Upper lobe of right lung (tissue), 1 donor: Measurements from ENCODE around the gene STAB2. TPM values are rescaled to one million over a fixed set of nuclear protein-coding genes. Genes with fewer than 3 reads are reported as not detected.

Experiments
- ATAC-seq: fragments of 200-7000 bp; cut with Tn5 transposase; one replicate; pipeline ENCODE4 v1.9.1; 2020; ENCODE audit warnings: mild to moderate bottlenecking, moderate library complexity
- DNase-seq: peaks from one replicate; pipeline ENCODE4 v3.0.0-alpha.2; 2020
- H3K27ac ChIP-seq: fragments of 200-600 bp; one replicate; pipeline ENCODE4 v1.8.0; 2022
- H3K27me3 ChIP-seq: fragments of 200-600 bp; one replicate; pipeline ENCODE4 v1.8.0; 2022; ENCODE audit warnings: mild to moderate bottlenecking
- H3K36me3 ChIP-seq: fragments of 200-600 bp; one replicate; pipeline ENCODE4 v1.8.0; 2022
- H3K4me1 ChIP-seq: fragments of 200-600 bp; one replicate; pipeline ENCODE4 v1.8.0; 2022
- H3K4me3 ChIP-seq: fragments of 200-600 bp; one replicate; pipeline ENCODE4 v1.8.0; 2022; ENCODE audit warnings: mild to moderate bottlenecking
- H3K9me3 ChIP-seq: fragments of 200-600 bp; one replicate; pipeline ENCODE4 v1.8.0; 2022
- intact Hi-C: fragments of 100-400 bp; cut with DNase I; formaldehyde crosslinking; loops from one replicate; pipeline ENCODE4 v1.11.0; 2022
- total RNA-seq: library from RNA; stranded (reverse); fragmentation: NEBNext Ultra II Directional; extraction: Animal tissue kit (Norgen Biotek cat#: 25700); gene quantifications from one replicate; pipeline ENCODE4 v1.2.1, GENCODE V29; 2021
- TF ChIP-seq, protein P1 (sequence below): fragments of 200-600 bp; IDR thresholded peaks from one replicate; pipeline ENCODE4 v1.8.0; 2022; ENCODE audit warnings: antibody characterized with exemption
- donor health status: DM: no; HTN: yes; CAD: no; lungs with severe emphysema.

The STAB2 gene
- total RNA-seq, 1 donor from 2014 or later, result 2.6 TPM

DNA sequence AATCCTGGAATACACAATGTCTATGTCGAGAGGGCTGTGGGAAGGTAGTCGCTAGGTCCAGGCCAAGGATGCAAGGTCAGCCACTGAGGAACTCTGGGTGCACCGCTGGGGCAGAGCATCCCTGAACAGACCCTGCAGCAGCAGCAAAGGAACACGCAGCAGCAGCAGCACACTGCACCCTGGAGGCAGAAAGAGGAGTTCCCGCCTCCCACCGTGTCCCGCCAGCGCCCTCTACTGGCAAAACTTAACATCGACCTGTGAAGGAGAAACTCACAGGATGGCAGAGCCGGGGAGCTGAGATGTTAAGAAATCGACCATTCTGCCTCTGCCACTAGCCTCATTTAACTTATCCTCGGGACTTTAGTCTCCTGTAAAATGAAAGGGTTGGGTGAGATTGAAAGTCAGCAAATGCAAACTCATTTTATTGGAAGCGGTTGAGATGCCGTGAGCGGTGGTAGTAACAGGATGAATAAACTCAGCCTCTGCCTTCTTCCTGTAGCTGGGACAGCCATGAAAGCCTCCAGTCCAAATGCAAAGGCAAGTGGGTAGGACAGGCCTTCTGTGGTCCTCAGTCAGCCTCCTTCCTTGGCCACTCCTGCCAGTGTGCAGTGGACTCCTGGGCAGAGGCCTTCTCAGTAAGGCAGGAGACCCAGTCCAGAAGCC lies 45.6 kb downstream of the STAB2 start:
- ATAC-seq (peak; percentile 85), DNase-seq (peak; percentile 68)
- TF ChIP-seq, protein P1, sequence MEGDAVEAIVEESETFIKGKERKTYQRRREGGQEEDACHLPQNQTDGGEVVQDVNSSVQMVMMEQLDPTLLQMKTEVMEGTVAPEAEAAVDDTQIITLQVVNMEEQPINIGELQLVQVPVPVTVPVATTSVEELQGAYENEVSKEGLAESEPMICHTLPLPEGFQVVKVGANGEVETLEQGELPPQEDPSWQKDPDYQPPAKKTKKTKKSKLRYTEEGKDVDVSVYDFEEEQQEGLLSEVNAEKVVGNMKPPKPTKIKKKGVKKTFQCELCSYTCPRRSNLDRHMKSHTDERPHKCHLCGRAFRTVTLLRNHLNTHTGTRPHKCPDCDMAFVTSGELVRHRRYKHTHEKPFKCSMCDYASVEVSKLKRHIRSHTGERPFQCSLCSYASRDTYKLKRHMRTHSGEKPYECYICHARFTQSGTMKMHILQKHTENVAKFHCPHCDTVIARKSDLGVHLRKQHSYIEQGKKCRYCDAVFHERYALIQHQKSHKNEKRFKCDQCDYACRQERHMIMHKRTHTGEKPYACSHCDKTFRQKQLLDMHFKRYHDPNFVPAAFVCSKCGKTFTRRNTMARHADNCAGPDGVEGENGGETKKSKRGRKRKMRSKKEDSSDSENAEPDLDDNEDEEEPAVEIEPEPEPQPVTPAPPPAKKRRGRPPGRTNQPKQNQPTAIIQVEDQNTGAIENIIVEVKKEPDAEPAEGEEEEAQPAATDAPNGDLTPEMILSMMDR, result peak; percentile 56
- Histone ChIP-seq H3K9me3 (no peaks in the 10 kb centered on the region), H3K36me3 (no peaks in the 10 kb centered on the region), H3K4me1 (no peaks in the 10 kb centered on the region), H3K27ac (no peak overlapping the region), H3K27me3 (no peaks in the 10 kb centered on the region), H3K4me3 (no peak overlapping the region)
- intact Hi-C loops, result no loop called here

DNA sequence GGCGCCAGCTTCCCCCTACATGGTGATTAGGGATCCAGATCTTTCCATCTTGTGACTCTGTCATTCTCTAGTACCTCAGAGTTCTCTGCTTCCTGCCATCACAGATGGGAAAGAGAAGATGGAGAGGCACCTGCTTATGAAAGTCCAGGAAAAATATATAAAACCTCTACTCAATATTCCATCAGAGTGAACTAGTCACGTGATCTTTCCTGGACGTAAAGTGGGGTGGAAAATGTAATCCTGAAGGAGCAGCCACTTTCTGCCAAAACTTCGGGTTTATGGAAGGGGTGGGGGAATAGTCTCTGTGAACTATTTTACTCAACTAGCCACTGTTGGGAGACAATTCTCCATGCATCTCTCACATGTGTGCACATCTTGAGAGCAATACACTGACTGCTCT lies 47.7 kb downstream of the STAB2 start:
- H3K27me3 ChIP-seq, result no peaks in the 10 kb centered on the region
- H3K9me3 ChIP-seq, result no peaks in the 10 kb centered on the region
- ATAC-seq (no peak), DNase-seq (no peak)
- TF ChIP-seq, protein P1, result no peak
- H3K4me1 ChIP-seq, result no peaks in the 10 kb centered on the region
- intact Hi-C loops, result no loop called here
- H3K27ac ChIP-seq, result no peak overlapping the region
- H3K4me3 ChIP-seq, result no peak overlapping the region
- no peaks in the 10 kb centered on the region for H3K36me3 ChIP-seq

DNA sequence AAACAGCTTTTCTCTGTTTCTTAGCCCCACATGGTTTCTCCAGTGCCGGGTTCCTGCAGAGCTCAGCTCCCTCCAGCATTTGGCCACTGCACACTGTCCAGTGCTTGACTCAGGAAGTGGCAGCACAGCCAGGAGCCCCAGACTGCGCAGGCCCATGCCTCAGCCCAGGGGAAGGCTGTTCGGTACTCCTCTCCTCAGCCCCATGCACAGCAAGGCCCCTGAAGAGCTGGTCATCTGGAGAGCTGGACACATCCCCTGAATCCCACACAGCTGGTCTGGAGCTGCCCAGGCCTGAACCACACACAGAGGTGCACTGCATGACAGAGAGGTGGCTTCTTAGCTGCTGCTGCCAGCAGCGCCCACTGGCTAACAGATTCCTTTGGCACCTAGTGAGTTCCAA lies 48.3 kb downstream of the STAB2 start:
- no peaks in the 10 kb centered on the region for H3K27me3 ChIP-seq
- ATAC-seq (no peak), DNase-seq (no peak)
- no peaks in the 10 kb centered on the region for H3K4me1 ChIP-seq
- no peaks in the 10 kb centered on the region for H3K36me3 ChIP-seq
- H3K27ac ChIP-seq, result no peak overlapping the region
- TF ChIP-seq, protein P1, result no peak
- no peaks in the 10 kb centered on the region for H3K9me3 ChIP-seq
- H3K4me3 ChIP-seq, result no peak overlapping the region
- intact Hi-C loops, result no loop called here

DNA sequence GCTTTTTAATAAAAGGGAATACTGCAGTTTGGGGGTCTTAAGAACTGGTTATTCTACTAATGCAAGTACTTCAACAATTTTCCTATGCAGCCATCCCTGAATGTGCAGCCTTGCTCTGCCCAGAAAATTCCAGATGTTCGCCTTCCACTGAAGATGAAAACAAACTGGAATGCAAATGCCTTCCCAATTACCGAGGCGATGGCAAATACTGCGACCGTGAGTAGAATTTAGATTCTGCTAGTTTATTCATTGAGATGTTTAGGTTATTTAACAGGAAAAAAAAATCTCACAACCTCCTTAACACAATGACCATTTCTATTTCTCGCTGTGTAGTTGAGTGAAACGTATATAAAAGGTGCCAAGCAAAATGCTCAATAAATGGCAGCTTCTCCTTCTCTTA lies 49.9 kb downstream of the STAB2 start:
- Histone ChIP-seq H3K36me3 (no peaks in the 10 kb centered on the region), H3K4me3 (no peak overlapping the region), H3K27ac (no peak overlapping the region), H3K4me1 (no peaks in the 10 kb centered on the region), H3K9me3 (no peaks in the 10 kb centered on the region), H3K27me3 (no peaks in the 10 kb centered on the region)
- ATAC-seq, result no peak
- intact Hi-C loops, result no loop called here
- no peak for DNase-seq
- TF ChIP-seq, protein P1, result no peak

DNA sequence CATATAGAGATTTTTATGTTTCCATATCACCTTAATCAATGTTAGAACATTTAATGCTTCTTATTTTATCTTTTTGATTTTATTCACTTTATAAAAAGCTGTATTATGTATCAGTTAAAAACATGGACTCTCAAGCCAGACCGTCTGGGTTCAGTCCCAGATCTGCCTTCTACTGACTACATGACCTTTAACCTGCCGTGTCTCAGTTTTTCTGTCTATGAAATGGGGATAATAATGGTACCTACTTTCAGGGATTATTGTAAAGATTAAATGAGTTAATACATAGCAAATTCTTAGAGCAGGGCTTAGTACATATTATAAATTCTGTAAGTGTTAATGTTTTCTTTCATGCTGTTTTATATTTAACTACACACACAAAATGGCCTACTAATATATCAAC lies 50.4 kb downstream of the STAB2 start:
- no peaks in the 10 kb centered on the region for H3K27me3 ChIP-seq
- no peaks in the 10 kb centered on the region for H3K9me3 ChIP-seq
- H3K4me1 ChIP-seq, result no peaks in the 10 kb centered on the region
- DNase-seq (no peak), ATAC-seq (no peak)
- TF ChIP-seq, protein P1, result no peak
- H3K36me3 ChIP-seq, result no peaks in the 10 kb centered on the region
- no peak overlapping the region for H3K4me3 ChIP-seq
- intact Hi-C loops, result no loop called here
- H3K27ac ChIP-seq, result no peak overlapping the region

DNA sequence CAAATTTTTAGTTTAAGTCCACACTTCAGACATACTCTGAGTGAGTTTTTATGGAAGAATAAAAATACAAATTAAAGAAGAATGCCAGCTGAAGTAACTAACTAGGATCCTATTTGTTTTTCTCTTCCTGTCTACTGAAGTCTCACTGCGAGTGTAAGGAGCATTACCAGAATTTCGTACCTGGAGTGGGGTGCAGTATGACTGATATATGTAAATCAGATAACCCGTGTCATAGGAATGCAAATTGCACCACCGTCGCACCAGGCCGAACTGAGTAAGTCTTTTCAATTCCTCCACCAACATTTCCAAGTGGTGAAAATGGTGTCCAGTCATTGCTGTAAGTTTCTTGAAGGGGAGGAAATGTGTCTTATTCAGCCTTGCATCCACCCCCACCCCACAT lies 52.9 kb downstream of the STAB2 start:
- Histone ChIP-seq H3K4me1 (no peaks in the 10 kb centered on the region), H3K27ac (no peak overlapping the region), H3K36me3 (no peaks in the 10 kb centered on the region), H3K27me3 (no peaks in the 10 kb centered on the region), H3K9me3 (no peaks in the 10 kb centered on the region), H3K4me3 (no peak overlapping the region)
- ATAC-seq, result no peak
- TF ChIP-seq, protein P1, result no peak
- DNase-seq, result no peak
- intact Hi-C loops, result no loop called here
